LNCaP clone FGC (cell line): ENCODE measurements around the gene TMEM182.

Source experiments
- DNase-seq: peaks from one replicate; pipeline ENCODE4 v3.0.0-alpha.2; 2011; ENCODE audit warnings: low read depth
- H3K4me3 ChIP-seq: 2 replicates; pipeline ENCODE4 v1.5.1; 2011; ENCODE audit warnings: mild to moderate bottlenecking, low read depth, low read length, control low read depth
- CTCF ChIP-seq: IDR thresholded peaks from 2 replicates; pipeline ENCODE4 v1.5.1; 2012; ENCODE audit warnings: mild to moderate bottlenecking; ENCODE audit not compliant: control insufficient read depth, insufficient read depth; ENCODE audit errors: extremely low read depth

Gene TMEM182

DNA sequence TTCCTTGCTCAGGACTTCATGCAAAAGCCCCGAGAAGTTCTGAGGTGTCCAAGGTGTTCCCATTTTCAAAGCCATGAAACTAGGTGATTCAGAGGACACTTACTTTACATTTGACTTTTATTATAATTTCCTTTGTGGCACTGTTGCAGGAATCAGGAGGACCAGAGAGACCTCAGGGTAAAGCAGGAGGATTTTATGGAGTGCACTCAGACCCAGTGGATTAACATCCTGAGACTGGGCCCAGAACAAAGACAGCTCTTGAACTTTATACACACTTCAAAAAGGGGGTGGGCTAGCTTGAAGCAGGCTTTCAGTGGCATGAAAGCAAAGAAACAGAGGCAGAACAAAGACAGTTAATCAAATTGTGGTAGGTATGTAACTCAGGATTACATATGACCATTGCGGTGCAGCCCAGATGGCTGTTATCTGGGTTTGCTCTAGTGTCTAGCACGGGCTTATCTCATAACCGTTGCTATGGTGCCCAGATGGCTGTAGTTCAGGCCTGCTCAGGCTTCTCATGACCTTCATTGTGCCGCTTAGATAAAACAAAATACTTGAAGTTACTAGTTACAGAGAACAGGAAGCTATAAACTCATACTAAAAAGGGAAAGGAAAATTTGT, 39.4 kb downstream of the TMEM182 start:
- DNase-seq = no peak
- H3K4me3 ChIP-seq = no peak overlapping the region

DNA sequence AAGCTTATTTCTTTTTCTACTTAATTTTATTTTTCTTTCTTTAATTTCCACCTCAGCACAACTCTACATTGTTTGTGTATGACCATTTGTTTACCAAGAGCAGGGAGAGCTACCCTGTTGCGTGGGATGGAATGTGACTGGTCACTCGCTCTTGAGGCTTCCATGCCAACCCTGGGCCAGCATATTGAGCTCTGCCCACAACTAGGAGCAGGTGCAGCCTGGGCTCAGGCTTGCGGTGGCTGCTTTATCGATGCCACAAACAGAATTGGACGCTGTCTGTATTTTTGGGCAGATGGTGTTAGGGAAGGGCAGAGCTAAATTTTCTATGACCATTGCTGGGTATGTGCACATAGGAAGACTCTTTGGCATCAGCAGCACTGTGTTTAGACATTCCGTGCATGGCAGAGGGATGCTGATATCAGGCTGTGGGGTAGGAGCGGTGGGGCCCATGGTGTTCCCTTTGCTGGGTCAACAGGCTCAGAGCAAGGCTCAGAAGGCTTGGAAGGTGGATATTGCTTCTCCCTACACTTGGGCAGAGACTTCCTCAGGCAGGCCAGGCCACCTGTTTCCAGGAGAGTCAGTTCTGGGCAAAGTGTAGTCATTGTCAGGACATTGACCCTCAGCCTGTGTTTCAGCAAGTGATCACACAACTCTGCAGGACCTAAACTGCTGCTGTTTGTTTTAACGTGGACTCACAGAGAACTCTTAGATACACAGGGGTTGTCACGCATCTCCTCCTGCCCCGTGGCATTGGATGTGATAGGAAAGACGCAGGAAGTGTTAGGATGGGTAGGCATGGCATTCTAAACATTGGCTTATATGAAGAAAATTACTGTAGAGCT, 40.2 kb downstream of the TMEM182 start:
- no peak for TF ChIP-seq CTCF
- H3K4me3 ChIP-seq = no peak overlapping the region
- DNase-seq = no peak

More for the DNA sequence above, 39.4 kb downstream of the TMEM182 start:
- TF ChIP-seq CTCF = no peak

DNA sequence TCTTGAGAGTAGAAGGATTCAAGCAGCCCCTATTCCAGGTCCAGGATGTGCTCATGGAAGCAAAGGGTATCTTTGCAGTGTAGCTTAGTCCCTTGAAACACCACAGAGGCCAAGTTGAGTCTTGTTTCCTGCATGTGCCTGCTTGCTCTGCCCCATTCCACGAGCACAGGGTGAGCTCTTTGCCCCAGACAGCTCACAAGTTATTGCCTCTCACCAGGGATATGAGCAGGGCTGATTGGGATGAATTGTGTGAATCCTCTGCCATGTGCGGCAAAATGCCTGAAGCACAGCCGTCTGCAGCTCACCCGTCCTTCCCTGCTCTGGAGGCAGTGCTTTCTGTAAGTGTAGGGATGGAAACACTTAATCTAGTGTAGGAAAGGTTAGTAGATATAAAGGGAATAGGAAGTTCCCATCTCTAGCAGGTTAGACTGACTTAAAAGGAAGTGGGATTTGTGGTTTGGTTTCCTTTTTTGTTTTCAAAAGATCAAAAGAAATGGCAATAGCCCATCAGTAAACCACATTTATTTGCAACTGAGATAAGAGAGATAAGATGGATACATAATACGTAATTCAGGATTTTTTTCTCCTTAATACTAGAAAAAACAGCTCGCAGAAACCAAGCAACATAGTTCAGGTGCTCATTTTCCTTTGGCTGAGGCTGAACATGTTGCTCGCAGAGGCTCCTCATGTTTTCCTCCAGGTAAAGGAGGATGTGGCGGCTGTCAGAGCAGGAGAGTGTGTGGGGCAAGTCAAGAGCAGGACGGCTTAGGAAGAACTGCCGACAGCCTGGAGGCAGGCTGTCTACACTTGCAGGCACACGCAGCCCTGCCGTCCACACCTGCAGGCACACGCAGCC, 41.4 kb downstream of the TMEM182 start:
- DNase-seq = no peak
- no peak for TF ChIP-seq CTCF
- H3K4me3 ChIP-seq = no peak overlapping the region

DNA sequence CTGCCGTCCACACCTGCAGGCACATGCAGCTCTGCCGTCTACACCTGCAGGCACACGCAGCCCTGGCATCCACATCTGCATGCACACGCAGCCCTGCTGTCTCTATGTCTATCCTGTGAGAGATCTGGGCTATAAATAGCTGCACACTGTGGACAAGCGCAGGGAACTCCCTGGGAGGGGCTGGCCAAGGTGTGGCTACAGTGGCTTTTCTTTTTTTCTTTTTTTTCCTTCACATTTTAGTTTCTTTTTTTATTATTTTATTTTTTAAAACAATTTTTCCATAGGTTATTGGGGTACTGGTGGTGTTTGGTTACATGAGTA, 42.0 kb downstream of the TMEM182 start:
- TF ChIP-seq CTCF = no peak
- DNase-seq = no peak
- no peak overlapping the region for H3K4me3 ChIP-seq

- peak; percentile 49 for DNase-seq
- no peak overlapping the region for H3K4me3 ChIP-seq
- TF ChIP-seq CTCF = peak; percentile 88
These were observed 44.5 kb downstream of the TMEM182 start for GRCh38 chr2:102806250-102806837.

GRCh38 chr2:102809291-102810189, 47.7 kb downstream of the TMEM182 start:
- no peak overlapping the region for H3K4me3 ChIP-seq
- TF ChIP-seq CTCF = no peak
- no peak for DNase-seq
